Loucy (cell line): ENCODE data around the gene CMKLR1.

Experiments used
- H2AFZ ChIP-seq: fragments of 200-600 bp; sonication (generic); 2 replicates; pipeline ENCODE4 v1.6.0; 2016; ENCODE audit warnings: antibody characterized with exemption, mild to moderate bottlenecking, low read length, moderate library complexity
- H3F3A ChIP-seq: fragments of 200-600 bp; 2 replicates; pipeline ENCODE4 v1.6.0; 2016; ENCODE audit warnings: antibody characterized with exemption, low read depth, mild to moderate bottlenecking
- H3K27me3 ChIP-seq: fragments of 200-600 bp; sonication (generic); 2 replicates; pipeline ENCODE4 v1.6.1; 2014; ENCODE audit warnings: low read length, mild to moderate bottlenecking; ENCODE audit not compliant: insufficient read depth, poor library complexity, severe bottlenecking
- H3K36me3 ChIP-seq: fragments of 200-600 bp; sonication (generic); 2 replicates; pipeline ENCODE4 v1.6.1; 2016; ENCODE audit warnings: low read length; ENCODE audit not compliant: insufficient read depth
- H3K4me1 ChIP-seq: fragments of 200-600 bp; sonication (generic); 2 replicates; pipeline ENCODE4 v1.5.1; 2014; ENCODE audit warnings: low read length, mild to moderate bottlenecking; ENCODE audit not compliant: insufficient read depth, poor library complexity, severe bottlenecking
- H3K4me2 ChIP-seq: fragments of 200-600 bp; sonication (generic); 2 replicates; pipeline ENCODE4 v1.6.0; 2014; ENCODE audit warnings: antibody characterized with exemption, low read length, low read depth, mild to moderate bottlenecking; ENCODE audit not compliant: poor library complexity, severe bottlenecking
- H3K4me3 ChIP-seq: fragments of 200-600 bp; sonication (generic); 2 replicates; pipeline ENCODE4 v1.5.1; 2014; ENCODE audit warnings: low read length, mild to moderate bottlenecking, mixed read lengths; ENCODE audit not compliant: poor library complexity, severe bottlenecking
- H3K79me2 ChIP-seq: fragments of 200-600 bp; sonication (generic); 2 replicates; pipeline ENCODE4 v1.6.1; 2014; ENCODE audit warnings: low read length; ENCODE audit not compliant: insufficient read depth
- H3K9ac ChIP-seq: fragments of 200-600 bp; sonication (generic); 2 replicates; pipeline ENCODE4 v1.6.0; 2014; ENCODE audit warnings: mild to moderate bottlenecking, low read depth, low read length, moderate library complexity; ENCODE audit not compliant: poor library complexity, severe bottlenecking
- H3K9me2 ChIP-seq: fragments of 200-600 bp; sonication (generic); replicated peaks from 2 replicates; pipeline ENCODE4 v1.6.1; 2016; ENCODE audit warnings: low read depth, low read length, mixed read lengths
- H3K9me3 ChIP-seq: fragments of 200-600 bp; sonication (generic); 2 replicates; pipeline ENCODE4 v1.6.1; 2014; ENCODE audit warnings: mild to moderate bottlenecking, antibody characterized with exemption, low read length, low read depth; ENCODE audit not compliant: insufficient read depth
- H4K20me1 ChIP-seq: fragments of 200-600 bp; sonication (generic); 2 replicates; pipeline ENCODE4 v1.6.0; 2014; ENCODE audit warnings: antibody characterized with exemption, low read length, mild to moderate bottlenecking; ENCODE audit not compliant: insufficient read depth, poor library complexity, severe bottlenecking
- EZH2phosphoT487 ChIP-seq: fragments of 200-600 bp; IDR thresholded peaks from 2 replicates; pipeline ENCODE4 v1.6.1; 2018; ENCODE audit warnings: antibody characterized with exemption, mild to moderate bottlenecking, moderate library complexity, borderline replicate concordance
- TF ChIP-seq, protein P1 (sequence below): fragments of 200-600 bp; sonication (generic); conservative IDR thresholded peaks from 2 replicates; pipeline ENCODE4 v1.5.1; 2014; ENCODE audit warnings: mild to moderate bottlenecking, antibody characterized with exemption, low read length

CMKLR1 gene

DNA sequence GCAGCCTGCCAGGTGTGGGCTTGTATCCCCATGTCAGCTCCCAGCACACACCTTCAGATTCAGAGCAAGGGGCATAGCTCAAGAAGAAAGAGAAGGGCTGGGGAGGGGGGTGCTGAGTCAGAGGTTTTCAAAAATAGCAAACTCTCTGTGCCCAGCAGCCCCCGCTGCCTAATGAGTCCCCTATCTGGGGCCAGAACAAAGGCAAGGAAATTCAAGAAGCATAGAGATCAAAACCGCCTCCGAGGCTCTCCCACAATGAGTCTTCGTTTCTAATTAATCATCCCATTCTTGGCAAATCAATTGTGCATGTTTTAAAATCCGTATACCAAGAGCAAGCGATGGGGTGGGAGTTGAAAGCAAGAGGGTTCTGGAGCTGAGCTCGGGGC lies 19.5 kb upstream of the CMKLR1 start:
- no peaks in the 10 kb centered on the region for H3K36me3 ChIP-seq
- H2AFZ ChIP-seq: no peak overlapping the region
- H3K4me1 ChIP-seq: no peaks in the 10 kb centered on the region
- no peak overlapping the region for H3K4me3 ChIP-seq
- no peaks in the 10 kb centered on the region for H4K20me1 ChIP-seq
- H3F3A ChIP-seq: no peaks in the 10 kb centered on the region
- no peaks in the 10 kb centered on the region for H3K27me3 ChIP-seq
- H3K79me2 ChIP-seq: no peaks in the 10 kb centered on the region
- TF ChIP-seq, protein P1, sequence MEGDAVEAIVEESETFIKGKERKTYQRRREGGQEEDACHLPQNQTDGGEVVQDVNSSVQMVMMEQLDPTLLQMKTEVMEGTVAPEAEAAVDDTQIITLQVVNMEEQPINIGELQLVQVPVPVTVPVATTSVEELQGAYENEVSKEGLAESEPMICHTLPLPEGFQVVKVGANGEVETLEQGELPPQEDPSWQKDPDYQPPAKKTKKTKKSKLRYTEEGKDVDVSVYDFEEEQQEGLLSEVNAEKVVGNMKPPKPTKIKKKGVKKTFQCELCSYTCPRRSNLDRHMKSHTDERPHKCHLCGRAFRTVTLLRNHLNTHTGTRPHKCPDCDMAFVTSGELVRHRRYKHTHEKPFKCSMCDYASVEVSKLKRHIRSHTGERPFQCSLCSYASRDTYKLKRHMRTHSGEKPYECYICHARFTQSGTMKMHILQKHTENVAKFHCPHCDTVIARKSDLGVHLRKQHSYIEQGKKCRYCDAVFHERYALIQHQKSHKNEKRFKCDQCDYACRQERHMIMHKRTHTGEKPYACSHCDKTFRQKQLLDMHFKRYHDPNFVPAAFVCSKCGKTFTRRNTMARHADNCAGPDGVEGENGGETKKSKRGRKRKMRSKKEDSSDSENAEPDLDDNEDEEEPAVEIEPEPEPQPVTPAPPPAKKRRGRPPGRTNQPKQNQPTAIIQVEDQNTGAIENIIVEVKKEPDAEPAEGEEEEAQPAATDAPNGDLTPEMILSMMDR: no peak
- TF ChIP-seq EZH2phosphoT487: no peak
- H3K4me2 ChIP-seq: no peak overlapping the region
- H3K9ac ChIP-seq: no peak overlapping the region
- H3K9me3 ChIP-seq: no peaks in the 10 kb centered on the region
- H3K9me2 ChIP-seq: no peaks in the 10 kb centered on the region

DNA sequence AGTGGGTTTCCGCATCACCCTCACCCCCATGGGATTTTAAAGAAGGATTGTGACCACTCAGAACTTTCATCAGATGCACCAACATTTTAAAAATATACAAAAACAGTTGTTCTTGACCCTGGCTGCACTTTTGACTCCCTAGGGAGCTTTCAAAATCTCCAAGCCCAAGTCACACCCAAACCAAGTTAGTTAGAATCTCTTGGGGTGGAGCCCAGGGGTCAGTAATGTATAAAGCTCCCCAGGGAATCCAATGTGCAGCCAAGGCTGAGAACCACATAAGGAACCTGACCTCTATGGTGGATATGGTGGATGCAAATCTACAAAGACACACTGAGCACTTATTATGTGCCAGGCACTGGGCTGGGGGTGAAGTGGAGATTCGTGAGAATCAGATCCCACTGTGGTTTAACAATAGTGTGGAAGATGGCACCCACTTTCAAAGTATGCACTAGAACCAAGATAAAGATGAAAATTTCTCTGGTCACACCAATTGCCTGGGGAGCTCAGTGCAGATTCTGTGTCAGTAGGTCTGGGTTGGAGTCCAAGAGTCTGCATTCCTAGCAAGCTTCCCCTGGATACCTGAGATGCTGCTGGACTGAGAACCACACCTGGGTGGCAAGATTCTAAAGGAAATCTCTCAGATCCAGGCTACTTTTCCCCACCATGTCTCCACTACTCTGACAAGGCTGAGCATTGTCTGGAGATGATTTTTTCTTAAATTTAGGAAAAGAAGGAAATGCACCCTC lies 18.9 kb upstream of the CMKLR1 start:
- H3K36me3 ChIP-seq: no peaks in the 10 kb centered on the region
- no peaks in the 10 kb centered on the region for H3K4me1 ChIP-seq
- H4K20me1 ChIP-seq: no peaks in the 10 kb centered on the region
- H3K4me2 ChIP-seq: no peak overlapping the region
- no peaks in the 10 kb centered on the region for H3F3A ChIP-seq
- no peaks in the 10 kb centered on the region for H3K27me3 ChIP-seq
- H3K79me2 ChIP-seq: no peaks in the 10 kb centered on the region
- no peaks in the 10 kb centered on the region for H3K9me3 ChIP-seq
- H3K4me3 ChIP-seq: no peak overlapping the region
- no peaks in the 10 kb centered on the region for H3K9me2 ChIP-seq
- TF ChIP-seq, protein P1: no peak
- TF ChIP-seq EZH2phosphoT487: no peak
- H3K9ac ChIP-seq: no peak overlapping the region
- H2AFZ ChIP-seq: no peak overlapping the region

DNA sequence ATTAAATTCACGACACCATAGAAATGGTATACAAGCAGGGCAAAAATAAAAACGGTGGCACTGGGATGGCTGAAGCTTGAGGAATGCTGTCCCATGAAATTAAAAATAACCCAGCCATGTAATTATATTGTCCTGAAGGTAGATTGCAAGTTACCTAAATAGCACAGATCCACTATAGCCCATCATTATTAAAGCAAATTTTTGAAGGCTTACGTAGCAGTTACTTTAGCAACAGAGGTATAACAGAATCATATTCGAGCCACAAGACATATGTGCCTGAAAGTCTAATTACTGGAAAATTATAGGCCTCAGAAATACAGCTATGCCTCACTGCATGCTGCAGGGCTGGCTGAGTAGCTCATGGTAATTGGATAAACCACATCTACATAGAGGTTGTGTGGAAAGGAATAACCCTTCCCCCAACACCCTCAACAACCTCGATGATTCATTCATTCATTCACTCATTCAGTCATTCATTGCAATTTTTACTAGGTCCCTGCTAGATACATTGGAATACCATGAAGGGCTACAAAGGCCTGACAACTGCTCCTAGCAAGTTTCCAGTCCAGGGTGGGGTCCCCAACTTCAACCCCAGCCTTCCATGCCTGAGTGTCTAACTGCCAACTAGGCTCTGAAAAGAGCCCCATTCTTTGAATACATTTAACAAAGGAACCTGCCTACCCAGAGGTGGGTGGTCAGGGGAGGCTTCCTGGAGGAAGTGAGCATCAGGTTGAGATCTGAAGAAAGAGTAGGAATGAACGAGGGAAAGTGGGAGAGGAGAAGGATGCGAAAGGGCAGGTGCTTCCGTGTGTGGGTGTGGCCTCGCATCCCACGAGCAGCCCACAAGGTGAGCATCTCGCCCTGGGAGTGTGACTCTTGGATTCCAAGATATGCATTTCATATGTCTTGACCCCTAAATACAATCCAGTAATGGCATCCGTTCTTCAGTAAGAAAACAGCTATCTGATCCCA lies 18.0 kb upstream of the CMKLR1 start:
- no peak overlapping the region for H3K4me2 ChIP-seq
- H3K79me2 ChIP-seq: no peaks in the 10 kb centered on the region
- H4K20me1 ChIP-seq: no peaks in the 10 kb centered on the region
- H3K4me1 ChIP-seq: no peaks in the 10 kb centered on the region
- no peak for TF ChIP-seq EZH2phosphoT487
- TF ChIP-seq, protein P1: no peak
- no peaks in the 10 kb centered on the region for H3K27me3 ChIP-seq
- no peak overlapping the region for H3K4me3 ChIP-seq
- no peak overlapping the region for H2AFZ ChIP-seq
- no peak overlapping the region for H3K9ac ChIP-seq
- no peaks in the 10 kb centered on the region for H3K9me3 ChIP-seq
- H3K36me3 ChIP-seq: no peaks in the 10 kb centered on the region
- H3F3A ChIP-seq: no peaks in the 10 kb centered on the region
- no peaks in the 10 kb centered on the region for H3K9me2 ChIP-seq
